Tibial nerve (tissue), 4 donors: ENCODE measurements around the gene ADCY2. TPM values are rescaled to one million over a fixed set of nuclear protein-coding genes. Genes with fewer than 3 reads are reported as not detected.

Experiments used
- DNase-seq, 2 donors: peaks; one replicate each; pipeline ENCODE4 v3.0.0-alpha.2; 2019; ENCODE audit warnings: low spot score in 2 of 2
- H3K27ac ChIP-seq, 4 donors: fragments of 200-600 bp; sonication (generic) in 3 of 4; one replicate each; pipeline ENCODE4 v1.5.1; 2017 to 2019; ENCODE audit warnings: mild to moderate bottlenecking in 1 of 4
- H3K27me3 ChIP-seq, 2 donors: fragments of 200-600 bp; sonication (generic) in 1 of 2; one replicate each; pipeline versions ENCODE4 v1.5.1 to v1.6.0; 2017 to 2019
- H3K36me3 ChIP-seq, 3 donors: fragments of 200-600 bp; sonication (generic); one replicate each; pipeline ENCODE4 v1.5.1; 2018 to 2019
- H3K4me1 ChIP-seq, 4 donors: fragments of 200-600 bp; sonication (generic) in 3 of 4; one replicate each; pipeline ENCODE4 v1.5.1; 2017 to 2019
- H3K4me3 ChIP-seq, 4 donors: fragments of 200-600 bp; sonication (generic) in 3 of 4; one replicate each; pipeline ENCODE4 v1.5.1; 2017 to 2019; ENCODE audit warnings: mild to moderate bottlenecking in 1 of 4, moderate library complexity in 1 of 4
- H3K9me3 ChIP-seq, 4 donors: fragments of 200-600 bp; sonication (generic) in 3 of 4; one replicate each; pipeline ENCODE4 v1.5.1; 2017 to 2019
- EP300 ChIP-seq, 2 donors: sonication (generic); formaldehyde crosslinking; IDR thresholded peaks; one replicate each; pipeline ENCODE4 v1.6.1; 2017; ENCODE audit warnings: antibody characterized with exemption in 2 of 2, mild to moderate bottlenecking in 1 of 2
- POLR2A ChIP-seq, 2 donors: fragments of 450-650 bp; IDR thresholded peaks; one replicate each; pipeline ENCODE4 v1.6.1; 2017; ENCODE audit warnings: antibody characterized with exemption in 2 of 2, mild to moderate bottlenecking in 2 of 2, moderate library complexity in 2 of 2
- WGBS, 2 donors: methylation state at CpG; one replicate each; pipeline ENCODE4 v1.1.5; 2018; 5-methylcytosine and 5-hydroxymethylcytosine counted together
- total RNA-seq, 4 donors: library from RNA; depleted of rRNA; stranded (reverse); fragments of >200 nt; gene quantifications; one replicate each; pipeline ENCODE4 v1.1.0, GENCODE V29; 2016
- TF ChIP-seq, protein P1 (sequence below), 5 experiments: fragments of 200-600 bp in 3 of 5; fragments of 450-650 bp in 2 of 5; sonication (generic) in 3 of 5; IDR thresholded peaks; one replicate each; pipeline ENCODE4 v1.5.1; 2016 to 2019; ENCODE audit warnings: antibody characterized with exemption in 5 of 5, mild to moderate bottlenecking in 3 of 5, moderate library complexity in 2 of 5

ADCY2 gene
- total RNA-seq, 4 donors from 2014 or later, result 4.2 to 11.8 (median 10.0) TPM

DNA sequence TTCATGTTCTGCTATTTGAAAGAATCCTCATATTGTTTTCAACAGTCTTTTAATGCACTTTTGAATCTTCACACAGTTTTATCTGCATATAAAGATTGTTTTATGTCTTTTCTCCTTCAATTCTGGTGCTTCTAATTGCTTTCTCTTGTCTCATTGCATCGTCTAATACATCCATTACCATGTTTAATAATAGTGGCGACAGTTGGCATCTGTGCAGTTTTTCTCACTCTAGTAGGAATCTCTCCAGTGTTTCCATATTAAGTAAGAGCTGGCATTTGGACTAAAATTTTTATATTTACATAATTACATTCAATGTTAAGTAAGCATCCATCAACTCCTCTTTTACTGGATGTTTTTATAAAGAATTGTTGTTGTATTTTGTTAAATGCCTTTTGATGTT lies 49.9 kb downstream of the ADCY2 start:
- Histone ChIP-seq H3K36me3 (no peaks in the 10 kb centered on the region), H3K27me3 (no peaks in the 10 kb centered on the region), H3K4me3 (no peak overlapping the region), H3K27ac (no peak overlapping the region), H3K9me3 (peaks cover 0 to 6% (median 0%) of the 10 kb centered on the region in 4 donors), H3K4me1 (no peaks in the 10 kb centered on the region)
- 65 to 72% methylated on average over 2 of the region's 2 CpGs for whole genome bisulfite sequencing, 2 donors
- TF ChIP-seq, protein P1, sequence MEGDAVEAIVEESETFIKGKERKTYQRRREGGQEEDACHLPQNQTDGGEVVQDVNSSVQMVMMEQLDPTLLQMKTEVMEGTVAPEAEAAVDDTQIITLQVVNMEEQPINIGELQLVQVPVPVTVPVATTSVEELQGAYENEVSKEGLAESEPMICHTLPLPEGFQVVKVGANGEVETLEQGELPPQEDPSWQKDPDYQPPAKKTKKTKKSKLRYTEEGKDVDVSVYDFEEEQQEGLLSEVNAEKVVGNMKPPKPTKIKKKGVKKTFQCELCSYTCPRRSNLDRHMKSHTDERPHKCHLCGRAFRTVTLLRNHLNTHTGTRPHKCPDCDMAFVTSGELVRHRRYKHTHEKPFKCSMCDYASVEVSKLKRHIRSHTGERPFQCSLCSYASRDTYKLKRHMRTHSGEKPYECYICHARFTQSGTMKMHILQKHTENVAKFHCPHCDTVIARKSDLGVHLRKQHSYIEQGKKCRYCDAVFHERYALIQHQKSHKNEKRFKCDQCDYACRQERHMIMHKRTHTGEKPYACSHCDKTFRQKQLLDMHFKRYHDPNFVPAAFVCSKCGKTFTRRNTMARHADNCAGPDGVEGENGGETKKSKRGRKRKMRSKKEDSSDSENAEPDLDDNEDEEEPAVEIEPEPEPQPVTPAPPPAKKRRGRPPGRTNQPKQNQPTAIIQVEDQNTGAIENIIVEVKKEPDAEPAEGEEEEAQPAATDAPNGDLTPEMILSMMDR (IDR thresholded peaks at IDR 0.05), result no peak
- TF ChIP-seq EP300 (IDR thresholded peaks at IDR 0.05) (no peak), POLR2A (IDR thresholded peaks at IDR 0.05) (no peak)
- no peak for DNase-seq

GRCh38 chr5:7446913-7447312 lies 51.0 kb downstream of the ADCY2 start:
- Histone ChIP-seq H3K9me3 (peaks cover 0 to 7% (median 0%) of the 10 kb centered on the region in 4 donors), H3K36me3 (no peaks in the 10 kb centered on the region), H3K4me1 (no peaks in the 10 kb centered on the region), H3K27ac (no peak overlapping the region), H3K4me3 (no peak overlapping the region), H3K27me3 (no peaks in the 10 kb centered on the region)
- TF ChIP-seq POLR2A (IDR thresholded peaks at IDR 0.05) (no peak), EP300 (IDR thresholded peaks at IDR 0.05) (no peak)
- TF ChIP-seq, protein P1 (IDR thresholded peaks at IDR 0.05), result no peak
- no peak for DNase-seq
- 80 to 85% methylated on average over 8 of the region's 8 CpGs for WGBS, 2 donors

DNA sequence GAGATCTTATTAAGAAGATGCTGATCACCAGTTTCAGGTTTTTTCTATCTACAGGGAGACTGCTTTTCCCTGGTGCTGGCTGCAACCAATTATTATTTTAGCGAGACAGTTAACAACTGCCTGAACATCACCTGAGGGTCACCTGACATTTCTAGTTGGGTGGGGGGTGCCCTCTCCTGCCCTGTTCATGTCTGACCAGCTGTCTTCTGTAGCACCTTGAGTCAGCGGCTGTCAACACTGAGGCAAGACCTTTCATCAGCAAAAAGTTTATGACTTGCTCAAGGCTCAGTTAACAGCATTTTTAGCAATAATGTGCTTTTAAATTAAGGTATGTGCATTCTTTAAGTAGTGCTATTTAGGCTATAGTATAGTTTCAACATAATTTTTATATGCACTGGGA lies 58.0 kb downstream of the ADCY2 start:
- Histone ChIP-seq H3K27ac (no peak overlapping the region), H3K4me1 (no peaks in the 10 kb centered on the region), H3K9me3 (peaks cover 0 to 7% (median 0%) of the 10 kb centered on the region in 4 donors), H3K36me3 (no peaks in the 10 kb centered on the region), H3K4me3 (no peak overlapping the region), H3K27me3 (no peaks in the 10 kb centered on the region)
- TF ChIP-seq EP300 (IDR thresholded peaks at IDR 0.05) (no peak), POLR2A (IDR thresholded peaks at IDR 0.05) (no peak)
- TF ChIP-seq, protein P1 (IDR thresholded peaks at IDR 0.05), result no peak
- WGBS, 2 donors, result 79 to 86% methylated on average over 2 of the region's 2 CpGs
- no peak for DNase-seq

DNA sequence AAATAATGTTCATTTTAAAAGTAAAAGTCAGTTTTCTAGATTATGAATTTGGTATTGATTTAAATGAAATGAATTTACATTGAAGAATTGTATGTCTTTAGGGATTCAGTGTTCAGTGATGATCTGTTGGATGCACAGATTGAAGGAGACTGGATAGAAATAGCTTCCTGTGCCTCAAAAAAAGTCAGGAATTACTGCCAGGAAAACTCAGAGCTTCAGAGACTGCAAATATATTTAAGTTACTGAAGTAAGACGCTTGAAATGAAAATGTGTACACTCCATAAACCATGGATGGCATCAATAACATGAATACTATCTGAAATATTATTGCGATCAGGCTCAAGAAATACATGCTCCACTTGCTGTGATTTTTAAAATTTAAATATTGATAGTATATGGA lies 60.3 kb downstream of the ADCY2 start:
- TF ChIP-seq POLR2A (IDR thresholded peaks at IDR 0.05) (no peak), EP300 (IDR thresholded peaks at IDR 0.05) (no peak)
- TF ChIP-seq, protein P1 (IDR thresholded peaks at IDR 0.05), result no peak
- WGBS, 2 donors, result 91 to 93% methylated on average over 2 of the region's 2 CpGs
- no peaks in the 10 kb centered on the region for H3K9me3 ChIP-seq
- no peak overlapping the region for H3K4me3 ChIP-seq
- no peaks in the 10 kb centered on the region for H3K36me3 ChIP-seq
- no peak for DNase-seq
- H3K27ac ChIP-seq, result no peak overlapping the region
- H3K4me1 ChIP-seq, result no peaks in the 10 kb centered on the region
- no peaks in the 10 kb centered on the region for H3K27me3 ChIP-seq

GRCh38 chr5:7461371-7461770 lies 65.4 kb downstream of the ADCY2 start:
- WGBS, 2 donors, result 70 to 83% methylated on average over 1 of the region's 1 CpG
- Histone ChIP-seq H3K4me3 (no peak overlapping the region), H3K9me3 (no peaks in the 10 kb centered on the region), H3K27me3 (no peaks in the 10 kb centered on the region), H3K36me3 (no peaks in the 10 kb centered on the region), H3K27ac (no peak overlapping the region), H3K4me1 (no peaks in the 10 kb centered on the region)
- no peak for DNase-seq
- TF ChIP-seq EP300 (IDR thresholded peaks at IDR 0.05) (no peak), POLR2A (IDR thresholded peaks at IDR 0.05) (no peak)
- TF ChIP-seq, protein P1 (IDR thresholded peaks at IDR 0.05), result no peak
